NT2/D1 (cell line): ENCODE results near the gene SRGAP3.

Experiments used
- DNase-seq: peaks from one replicate; pipeline ENCODE4 v3.0.0-alpha.2; 2011; ENCODE audit warnings: low read depth, low spot score
- H3K27me3 ChIP-seq: 2 replicates; pipeline ENCODE4 v1.6.0; 2011; ENCODE audit warnings: mild to moderate bottlenecking; ENCODE audit not compliant: insufficient read length, insufficient read depth
- H3K36me3 ChIP-seq: 2 replicates; pipeline ENCODE4 v1.6.1; 2011; ENCODE audit warnings: mild to moderate bottlenecking, low read length, mixed read lengths; ENCODE audit not compliant: insufficient read depth, insufficient read length
- H3K4me1 ChIP-seq: 2 replicates; pipeline ENCODE4 v1.5.1; 2011; ENCODE audit not compliant: insufficient read depth, insufficient read length
- H3K4me3 ChIP-seq: 2 replicates; pipeline ENCODE4 v1.5.1; 2011; ENCODE audit warnings: low read depth; ENCODE audit not compliant: insufficient read length
- H3K9ac ChIP-seq: 2 replicates; pipeline ENCODE4 v1.6.0; 2011; ENCODE audit warnings: low read depth; ENCODE audit not compliant: insufficient read length
- H3K9me3 ChIP-seq: 2 replicates; pipeline ENCODE4 v1.5.1; 2011; ENCODE audit warnings: mild to moderate bottlenecking, low read length; ENCODE audit not compliant: insufficient read depth
- SUZ12 ChIP-seq: IDR thresholded peaks from 2 replicates; pipeline ENCODE4 v1.6.1; 2011; ENCODE audit not compliant: insufficient read length, insufficient read depth; ENCODE audit errors: extremely low read depth
- YY1 ChIP-seq: IDR thresholded peaks from 2 replicates; pipeline ENCODE4 v1.6.1; 2011; ENCODE audit not compliant: insufficient read length, insufficient read depth
- ZNF274 ChIP-seq: IDR thresholded peaks from 2 replicates; pipeline ENCODE4 v1.6.1; 2011; ENCODE audit warnings: mild to moderate bottlenecking, low read depth, low read length

Gene SRGAP3

GRCh38 chr3:9121366-9122001, 128.0 kb downstream of the SRGAP3 start:
- no peak for TF ChIP-seq ZNF274
- no peak for TF ChIP-seq SUZ12
- no peak for TF ChIP-seq YY1
- Histone ChIP-seq H3K4me1 (no peaks in the 10 kb centered on the region), H3K4me3 (no peak overlapping the region), H3K27me3 (no peaks in the 10 kb centered on the region), H3K9ac (no peak overlapping the region), H3K36me3 (no peaks in the 10 kb centered on the region), H3K9me3 (no peaks in the 10 kb centered on the region)
- DNase-seq, result no peak

DNA sequence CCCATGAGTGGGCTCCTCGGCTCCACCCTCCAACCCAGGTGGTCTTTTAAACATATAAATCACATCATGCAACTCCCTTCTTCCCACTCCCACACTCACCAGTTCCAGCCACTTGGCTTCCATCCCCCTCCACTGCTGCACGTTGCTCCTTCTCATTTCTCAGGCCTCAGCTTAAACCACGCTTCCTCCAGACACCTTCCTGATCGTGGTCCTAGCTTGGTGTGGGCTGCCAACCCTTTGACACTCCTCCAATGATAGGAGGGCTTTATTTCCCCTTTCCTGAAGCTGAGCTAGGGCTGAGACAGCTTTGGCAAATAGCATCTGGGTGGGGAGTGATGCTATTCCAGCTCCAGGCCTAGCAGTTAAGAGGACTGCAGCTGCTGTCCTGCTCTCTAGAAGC, 130.1 kb downstream of the SRGAP3 start:
- H3K9me3 ChIP-seq, result no peaks in the 10 kb centered on the region
- H3K27me3 ChIP-seq, result no peaks in the 10 kb centered on the region
- no peaks in the 10 kb centered on the region for H3K36me3 ChIP-seq
- no peak overlapping the region for H3K4me3 ChIP-seq
- H3K4me1 ChIP-seq, result no peaks in the 10 kb centered on the region
- H3K9ac ChIP-seq, result no peak overlapping the region
- no peak for TF ChIP-seq YY1
- DNase-seq, result no peak

GRCh38 chr3:9118222-9118621, 131.2 kb downstream of the SRGAP3 start:
- Histone ChIP-seq H3K4me1 (no peaks in the 10 kb centered on the region), H3K27me3 (no peaks in the 10 kb centered on the region), H3K9ac (no peak overlapping the region), H3K9me3 (no peaks in the 10 kb centered on the region), H3K36me3 (no peaks in the 10 kb centered on the region), H3K4me3 (no peak overlapping the region)
- DNase-seq, result no peak
- TF ChIP-seq YY1, result no peak
- no peak for TF ChIP-seq SUZ12
- TF ChIP-seq ZNF274, result no peak

DNA sequence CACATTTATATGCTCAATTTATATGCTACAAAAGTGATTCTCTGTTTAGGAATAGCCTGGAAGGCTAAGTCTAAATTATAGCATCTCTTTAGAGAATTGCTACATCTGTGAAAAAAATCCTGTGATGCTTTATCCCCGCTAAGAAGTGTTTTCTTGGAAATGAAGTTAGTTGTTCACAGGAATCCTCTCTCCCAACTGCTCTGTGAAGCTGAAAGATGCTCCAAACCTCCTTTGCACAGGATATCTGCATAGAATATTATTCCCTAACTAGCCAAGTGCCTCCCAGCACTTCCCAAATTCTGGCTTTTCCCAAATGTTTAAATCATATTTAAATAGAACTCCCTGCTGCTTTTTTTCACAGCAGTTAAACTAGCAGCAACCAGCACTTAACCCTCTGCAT, 132.2 kb downstream of the SRGAP3 start:
- DNase-seq, result no peak
- peaks cover under 1% of the 10 kb centered on the region for H3K4me1 ChIP-seq
- no peaks in the 10 kb centered on the region for H3K9me3 ChIP-seq
- no peaks in the 10 kb centered on the region for H3K27me3 ChIP-seq
- H3K4me3 ChIP-seq, result no peak overlapping the region
- no peak overlapping the region for H3K9ac ChIP-seq
- H3K36me3 ChIP-seq, result no peaks in the 10 kb centered on the region
- TF ChIP-seq ZNF274 (no peak), SUZ12 (no peak), YY1 (no peak)

DNA sequence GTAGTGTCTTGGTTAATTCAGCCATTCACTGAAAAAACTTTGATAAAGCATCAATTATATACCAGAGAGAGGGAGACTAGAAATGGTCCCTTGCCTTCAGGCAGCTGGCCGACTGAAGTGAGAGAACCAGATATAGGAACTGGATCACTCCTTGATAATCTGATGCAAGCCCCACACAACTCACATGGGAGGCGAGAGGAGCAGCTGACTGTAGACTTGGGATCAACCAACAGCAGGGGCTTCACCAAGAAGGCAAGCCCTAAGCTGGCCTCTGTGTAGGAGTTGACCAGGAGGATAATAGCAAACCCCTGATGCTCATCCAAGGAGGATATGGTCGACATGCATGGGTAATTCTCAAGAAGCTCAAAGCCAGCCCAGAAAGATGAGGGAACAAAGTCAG, 133.1 kb downstream of the SRGAP3 start:
- H3K4me1 ChIP-seq, result peaks cover 5% of the 10 kb centered on the region
- H3K27me3 ChIP-seq, result no peaks in the 10 kb centered on the region
- DNase-seq, result no peak
- H3K9ac ChIP-seq, result no peak overlapping the region
- no peaks in the 10 kb centered on the region for H3K9me3 ChIP-seq
- H3K4me3 ChIP-seq, result no peak overlapping the region
- TF ChIP-seq YY1 (no peak), ZNF274 (no peak), SUZ12 (no peak)
- no peaks in the 10 kb centered on the region for H3K36me3 ChIP-seq

DNA sequence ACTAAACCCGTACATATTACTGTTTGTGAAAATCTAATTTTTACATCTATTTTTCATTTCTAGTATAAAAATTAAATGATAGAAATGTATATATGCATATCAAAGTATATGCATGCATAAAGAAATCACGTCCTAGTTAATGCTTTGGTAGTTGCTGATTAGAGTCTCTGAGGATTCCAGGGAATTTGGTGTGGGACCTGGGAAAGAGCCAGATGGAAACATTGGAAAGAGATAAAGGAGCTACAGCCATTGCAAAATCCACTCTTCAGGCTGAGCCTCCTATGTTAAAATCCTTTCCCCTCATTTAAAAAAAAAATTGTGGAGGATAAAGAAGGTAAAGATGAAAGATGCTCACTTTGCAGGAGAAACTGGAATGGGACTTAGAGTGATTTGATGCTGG, 134.1 kb downstream of the SRGAP3 start:
- no peaks in the 10 kb centered on the region for H3K9me3 ChIP-seq
- peaks cover 7% of the 10 kb centered on the region for H3K4me1 ChIP-seq
- no peak for TF ChIP-seq ZNF274
- TF ChIP-seq SUZ12, result no peak
- TF ChIP-seq YY1, result no peak
- no peaks in the 10 kb centered on the region for H3K36me3 ChIP-seq
- no peaks in the 10 kb centered on the region for H3K27me3 ChIP-seq
- no peak overlapping the region for H3K9ac ChIP-seq
- no peak overlapping the region for H3K4me3 ChIP-seq
- no peak for DNase-seq

GRCh38 chr3:9113040-9113439, 136.4 kb downstream of the SRGAP3 start:
- TF ChIP-seq ZNF274 (no peak), YY1 (no peak), SUZ12 (no peak)
- Histone ChIP-seq H3K36me3 (no peaks in the 10 kb centered on the region), H3K27me3 (no peaks in the 10 kb centered on the region), H3K9me3 (no peaks in the 10 kb centered on the region), H3K4me3 (no peak overlapping the region), H3K4me1 (peaks cover 10% of the 10 kb centered on the region), H3K9ac (no peak overlapping the region)
- DNase-seq, result no peak
